ENCODE measurements around the gene MFN1.
"Not testable (repeated sequence)": the region's sequence is repeated elsewhere in the genome, so short reads cannot be mapped to it uniquely, and the experiment has no call there.

Gene MFN1

DNA sequence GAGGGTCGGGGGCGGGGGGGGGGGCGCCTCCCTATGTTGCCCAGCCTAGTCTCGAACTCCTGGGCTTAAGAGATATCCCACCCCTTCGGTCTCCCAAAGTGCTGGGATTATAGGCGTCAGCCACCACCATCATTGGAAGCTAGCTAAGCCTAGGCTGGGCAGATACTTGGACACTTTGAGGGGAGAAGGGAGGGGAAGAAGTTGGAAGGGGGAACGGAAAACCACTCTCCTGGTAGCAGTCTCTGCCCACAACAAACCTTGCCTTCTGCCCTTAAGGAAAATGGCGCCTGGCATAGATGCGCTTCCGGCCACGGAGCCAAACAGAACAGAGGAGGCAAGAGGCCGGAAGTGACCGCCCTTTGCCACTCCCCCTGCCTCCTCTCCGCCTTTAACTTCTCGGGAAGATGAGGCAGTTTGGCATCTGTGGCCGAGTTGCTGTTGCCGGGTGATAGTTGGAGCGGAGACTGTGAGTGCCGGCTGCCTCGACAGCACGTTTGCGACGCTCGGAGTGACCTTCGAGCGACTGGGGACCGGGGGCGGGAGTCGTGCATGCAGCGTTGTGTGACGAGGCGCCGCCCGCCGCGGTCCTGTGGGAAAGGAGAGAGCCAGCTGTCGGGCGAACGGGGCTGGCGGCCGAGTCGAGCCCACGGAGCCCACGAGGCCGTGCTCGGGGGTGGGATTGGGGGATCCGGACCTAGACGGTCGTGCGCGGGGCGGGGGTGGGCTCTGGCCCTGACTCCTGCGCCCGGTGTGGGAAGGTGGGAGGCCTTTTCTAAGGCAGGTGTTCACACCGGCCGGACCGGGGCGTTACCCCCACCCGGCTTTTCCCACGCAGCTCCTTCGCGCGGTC is at the start of gene MFN1:
MFN1 (plus strand) TSS at position 365 of the 850 bp plus-strand sequence. CDS start 1,143 bp downstream, outside the sequence.
- FAIRE-seq = peak; percentile 94

DNA sequence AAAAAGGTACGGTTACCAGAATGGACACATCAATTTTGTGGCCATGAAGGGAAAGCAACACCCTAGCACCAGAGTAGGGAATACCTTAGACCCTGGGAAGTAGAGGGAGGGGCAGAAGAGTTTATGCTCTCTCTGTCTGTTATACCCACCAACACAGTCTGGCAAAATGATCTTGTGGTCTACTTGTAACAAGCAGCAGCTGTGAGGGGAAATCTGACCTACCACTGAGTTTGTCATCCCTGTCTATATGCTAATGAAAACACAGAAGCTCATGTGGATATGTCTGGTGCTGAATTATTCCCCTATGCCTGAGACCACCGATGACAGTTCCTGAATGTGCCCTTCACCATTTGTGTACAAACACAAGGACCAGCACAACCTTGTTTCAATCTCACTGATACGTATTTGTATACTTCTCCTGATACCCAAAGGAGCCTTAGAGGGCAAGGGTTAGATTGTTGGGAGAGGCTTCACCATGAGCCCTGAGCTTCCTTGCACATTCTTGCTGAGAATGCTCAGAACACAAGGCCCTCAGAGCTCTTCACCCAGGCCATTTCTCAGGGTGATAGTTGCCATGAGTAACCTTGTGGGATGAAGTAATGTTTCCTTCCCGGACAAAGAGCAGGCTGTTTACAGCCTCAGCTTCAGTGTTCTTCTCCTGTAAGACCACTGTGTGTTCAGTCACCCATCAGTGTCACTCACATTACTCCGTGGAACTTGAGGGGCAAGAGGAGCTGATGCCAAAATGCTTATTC is 49.4 kb upstream of the MFN1 start:
- no peak for FAIRE-seq

DNA sequence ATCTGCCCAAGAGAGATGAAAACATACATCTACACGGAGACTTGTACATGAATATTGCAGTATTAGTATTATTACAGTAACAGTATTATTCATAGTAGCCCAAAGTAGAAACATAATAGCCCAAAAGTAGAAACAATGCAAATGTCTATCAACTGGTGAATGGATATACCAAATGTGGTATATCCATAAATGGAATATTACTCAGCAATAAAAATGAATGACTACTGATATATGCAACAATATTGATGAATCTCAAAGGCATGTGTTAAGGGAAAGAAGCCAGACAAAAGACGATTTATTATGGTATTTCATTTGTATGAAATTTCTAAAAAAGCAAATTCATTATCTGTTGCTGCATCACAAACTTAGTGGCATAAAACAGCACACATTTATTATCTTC is 48.2 kb upstream of the MFN1 start:
- no peak for FAIRE-seq

DNA sequence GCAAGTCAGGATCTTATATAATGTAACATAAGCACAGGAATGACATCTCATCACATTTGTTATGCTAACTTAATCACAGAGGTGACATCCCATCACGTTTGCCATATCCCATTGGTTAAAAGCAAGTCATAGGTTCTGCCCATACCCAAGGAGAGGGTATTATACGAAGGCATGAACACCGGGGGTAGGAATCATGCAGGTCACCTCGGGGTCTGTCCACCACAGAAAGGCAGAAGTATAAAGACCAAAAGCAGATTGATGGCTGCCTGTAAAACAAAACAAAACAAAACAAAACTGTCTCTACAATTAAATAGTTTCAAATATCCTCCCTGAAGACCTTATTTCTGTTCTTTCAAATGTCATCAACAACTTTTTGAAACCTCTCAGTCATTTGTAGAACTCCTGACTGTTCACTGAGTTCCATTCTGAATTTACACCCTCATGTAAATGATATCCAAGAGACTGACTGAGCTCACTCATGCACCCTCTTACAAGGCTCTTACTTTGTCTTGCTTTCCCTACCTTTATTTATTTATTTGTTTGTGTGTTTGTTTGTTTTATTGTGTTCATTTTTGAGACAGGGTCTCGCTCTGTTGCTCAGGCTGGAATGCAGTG is 47.4 kb upstream of the MFN1 start:
- FAIRE-seq = no peak

DNA sequence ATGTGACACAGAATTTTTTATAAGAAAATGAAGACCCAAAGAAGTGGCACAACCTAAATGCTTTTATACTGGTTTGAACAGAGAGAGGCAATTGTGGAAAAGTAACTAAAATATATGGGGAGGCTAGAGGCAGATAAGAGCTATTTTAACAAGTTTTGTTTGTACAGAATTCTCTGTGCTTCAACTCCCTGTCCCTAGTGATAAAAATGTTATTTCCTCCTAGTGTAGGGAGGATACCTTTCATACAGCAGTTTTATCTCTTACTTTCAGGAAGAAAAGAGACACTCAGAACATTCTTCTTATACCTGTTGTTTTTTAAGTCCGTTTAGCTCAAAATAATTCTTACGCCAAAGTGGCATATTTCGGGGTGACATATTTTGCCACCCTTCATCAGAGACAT is 45.9 kb upstream of the MFN1 start:
- no peak for FAIRE-seq

DNA sequence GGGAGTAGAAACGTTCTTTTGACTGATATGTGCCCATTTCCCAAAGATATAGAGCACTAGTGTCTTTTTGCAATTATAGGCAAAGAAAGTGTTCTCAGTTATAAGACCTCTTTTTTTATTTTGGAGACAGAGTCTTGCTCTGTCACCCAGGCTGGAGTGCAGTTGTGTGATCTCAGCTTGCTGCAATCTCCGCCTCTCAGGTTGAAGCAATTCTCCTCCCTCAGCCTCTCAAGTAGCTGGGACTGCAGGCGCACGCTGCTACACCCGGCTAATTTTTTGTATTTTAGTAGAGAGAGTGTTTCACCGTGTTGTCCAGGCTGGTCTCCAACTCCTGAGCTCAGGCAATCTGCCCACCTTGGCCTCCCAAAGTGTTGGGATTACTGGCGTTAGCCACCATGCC is 45.4 kb upstream of the MFN1 start:
- FAIRE-seq = no peak

DNA sequence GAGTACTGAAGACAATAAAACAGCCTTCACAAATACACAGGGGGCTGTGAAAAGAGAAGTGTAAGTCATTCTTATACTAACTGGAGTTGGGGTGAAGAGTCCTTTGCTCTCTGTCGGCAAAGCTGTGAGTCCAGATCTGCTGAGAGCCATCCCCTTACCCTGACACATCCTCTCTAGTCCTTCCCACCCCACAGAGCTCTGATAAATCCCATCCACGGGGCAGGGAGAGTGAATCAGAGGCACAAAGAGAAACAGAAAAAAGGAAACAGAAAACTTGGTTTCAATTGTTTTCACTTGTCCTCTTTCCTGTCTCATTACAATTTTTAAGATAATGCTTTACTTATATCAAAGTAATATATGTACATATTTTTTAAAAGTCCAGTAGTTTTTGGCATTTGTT is 42.9 kb upstream of the MFN1 start:
- no peak for FAIRE-seq

DNA sequence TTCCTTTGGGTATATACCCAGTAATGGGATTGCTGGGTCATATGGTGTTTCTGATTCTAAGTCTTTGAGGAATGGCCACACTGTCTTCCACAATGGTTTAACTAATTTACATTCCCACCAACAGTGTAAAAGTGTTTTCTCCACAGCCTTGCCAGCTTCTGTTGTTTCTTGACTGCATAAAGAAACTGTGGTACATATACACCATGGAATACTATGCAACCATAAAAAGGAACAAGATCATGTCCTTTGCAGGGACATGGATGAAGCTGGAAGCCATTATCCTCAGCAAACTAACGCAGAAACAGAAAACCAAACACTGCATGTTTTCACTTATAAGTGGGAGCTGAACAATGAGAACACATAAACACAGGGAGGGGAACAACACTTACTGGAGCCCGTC is 40.1 kb upstream of the MFN1 start:
- FAIRE-seq = not testable (repeated sequence)

DNA sequence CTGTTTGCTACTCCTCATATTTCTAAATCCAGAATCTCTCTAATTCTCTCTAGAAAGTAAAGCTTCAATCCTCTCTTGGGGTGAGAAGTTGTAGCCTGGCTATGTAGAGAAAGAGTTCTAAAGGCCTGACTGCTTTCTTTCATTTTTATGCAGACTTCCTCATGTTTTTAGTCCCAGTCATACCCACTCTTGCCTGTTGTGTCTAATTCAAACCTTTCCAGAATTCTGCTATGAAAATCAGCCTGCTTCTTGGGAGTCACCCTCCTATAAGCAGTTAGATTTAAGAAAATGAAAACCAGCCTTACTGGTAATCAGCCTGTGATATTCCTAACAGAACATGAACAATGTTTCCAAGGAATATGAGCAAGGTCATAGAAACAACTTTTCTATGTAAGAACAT is 39.5 kb upstream of the MFN1 start:
- FAIRE-seq = no peak

DNA sequence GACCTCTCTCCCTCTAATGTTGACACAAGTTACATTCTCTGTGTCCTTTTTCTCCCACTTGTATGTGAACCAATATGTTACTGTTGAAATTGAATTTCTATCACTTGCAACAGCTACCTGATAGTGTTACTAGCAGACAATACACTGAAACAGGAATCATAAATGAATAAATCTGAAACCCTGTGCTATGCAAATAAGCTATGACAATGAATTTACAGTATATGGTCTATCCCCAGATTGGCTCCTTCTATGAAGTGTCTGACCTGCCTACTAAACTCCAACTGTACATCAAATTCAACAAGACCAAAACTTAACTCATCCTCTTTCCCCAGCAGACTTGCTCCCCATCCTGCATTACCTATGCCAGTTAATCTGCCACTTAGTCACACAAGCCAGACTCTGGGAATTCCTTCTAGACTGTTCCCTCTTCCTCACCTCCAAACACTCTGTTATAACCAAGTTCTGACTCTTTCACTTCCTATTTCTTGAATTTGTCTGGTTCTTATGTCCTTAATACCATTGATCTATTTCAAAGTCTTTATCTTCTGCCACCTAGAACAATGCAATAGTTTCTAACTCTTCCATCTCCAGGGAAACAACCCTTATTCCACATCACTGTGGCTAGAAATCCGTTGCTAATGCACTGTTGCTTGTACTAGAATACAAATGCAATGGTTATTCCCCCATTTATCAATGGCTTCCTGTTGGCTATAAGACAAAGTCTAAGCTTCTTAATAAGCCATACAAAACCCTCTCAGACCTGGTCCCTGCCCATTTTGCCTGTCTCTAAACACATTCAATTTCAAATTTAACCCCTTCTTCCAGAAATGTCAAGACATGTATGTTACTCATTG is 38.1 kb upstream of the MFN1 start:
- FAIRE-seq = no peak

DNA sequence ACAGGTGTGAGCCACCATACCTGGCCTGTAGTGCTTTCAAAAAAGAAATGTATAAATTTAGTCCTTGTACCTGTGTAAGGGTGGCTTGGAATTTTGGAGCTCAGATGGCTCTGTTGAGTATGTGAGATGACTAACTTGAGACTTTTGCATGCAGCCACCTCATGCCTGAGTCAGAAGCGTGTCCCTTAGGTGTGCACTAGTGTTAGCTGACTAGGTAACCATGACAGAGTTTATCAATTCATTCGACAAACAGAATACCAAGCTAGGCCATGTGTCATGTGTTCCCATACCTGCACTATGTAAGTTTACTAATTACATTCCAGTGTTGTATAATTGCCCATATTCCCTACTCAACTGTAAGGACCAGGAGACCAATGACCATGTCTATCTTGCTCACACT is 28.6 kb upstream of the MFN1 start:
- no peak for FAIRE-seq

DNA sequence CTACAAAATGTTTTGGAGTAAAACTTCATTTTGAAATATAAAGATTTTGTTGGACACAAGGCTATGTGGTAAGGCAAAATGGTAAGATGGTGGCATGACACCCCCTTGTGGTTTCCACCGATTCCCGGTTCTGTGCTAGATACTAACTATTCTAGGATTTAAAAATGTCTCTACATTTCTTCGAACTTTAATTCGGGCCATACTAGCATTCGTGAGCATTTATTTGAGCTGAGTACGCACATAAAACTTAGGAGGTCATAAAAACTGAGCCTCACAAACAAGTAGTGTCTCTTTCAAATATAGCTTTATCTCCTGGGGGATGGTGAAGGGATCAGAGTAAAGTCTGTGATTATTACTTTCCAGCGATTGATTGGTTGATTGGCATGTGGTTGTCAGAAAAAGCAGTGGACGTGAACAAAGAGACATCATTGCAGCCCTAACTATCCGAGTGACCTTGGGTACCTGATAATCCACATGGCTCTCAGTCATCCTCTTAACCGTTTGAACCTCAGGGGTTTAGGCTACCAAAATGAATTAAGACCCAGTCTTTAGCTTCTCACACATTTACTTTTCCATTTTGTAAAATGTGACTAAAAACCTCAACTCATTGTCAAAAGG is 25.7 kb upstream of the MFN1 start:
- FAIRE-seq = no peak

DNA sequence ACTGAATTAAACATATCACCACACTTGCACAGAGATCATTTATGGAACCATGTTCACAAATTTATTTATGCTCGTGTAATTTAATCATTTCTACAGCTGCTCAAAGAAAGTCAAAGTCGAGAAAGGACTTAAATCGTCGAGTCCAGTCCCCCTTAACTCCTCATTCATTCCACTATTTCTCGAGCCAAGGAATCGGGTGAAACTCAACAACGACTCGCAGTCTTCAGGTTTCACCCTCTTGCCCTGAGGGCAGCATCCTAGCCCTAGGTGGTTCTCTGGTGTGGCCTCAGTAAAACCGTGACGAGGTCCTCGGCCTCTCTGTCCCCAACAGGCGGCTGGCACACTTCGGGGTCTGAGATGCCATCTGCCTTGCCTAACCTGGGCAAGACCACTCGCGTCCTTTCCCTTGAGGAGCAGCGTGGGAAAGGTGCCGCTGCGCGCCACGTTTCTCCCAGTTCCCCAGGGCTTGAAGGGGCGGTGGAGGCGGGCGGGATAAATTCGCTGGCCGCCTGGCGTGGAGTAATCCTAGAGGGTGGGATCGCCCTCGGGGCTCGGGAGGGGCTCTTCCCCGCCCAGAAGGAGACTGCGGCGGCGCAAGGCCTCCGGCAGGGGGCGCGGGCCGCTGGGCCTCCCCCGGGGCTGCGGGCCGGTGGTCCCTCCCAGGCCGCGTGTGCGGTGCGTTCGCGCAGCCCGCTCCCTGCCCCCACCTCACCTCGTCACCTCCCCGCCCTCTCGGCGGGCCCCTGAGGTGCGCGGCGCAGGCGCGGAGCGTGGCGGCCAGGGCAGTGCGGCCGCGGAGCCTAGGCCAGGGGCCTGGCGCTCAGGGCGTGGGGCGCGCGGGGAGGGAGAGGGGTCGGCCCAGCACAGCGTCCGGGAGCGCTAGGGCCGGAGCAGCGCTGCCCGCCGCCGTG is 25.0 kb upstream of the MFN1 start, which contains the start of gene ZNF639:
ZNF639 (plus strand) TSS at position 746 of the 911 bp plus-strand sequence. CDS start 5,263 bp downstream, outside the sequence.
- FAIRE-seq = no peak

DNA sequence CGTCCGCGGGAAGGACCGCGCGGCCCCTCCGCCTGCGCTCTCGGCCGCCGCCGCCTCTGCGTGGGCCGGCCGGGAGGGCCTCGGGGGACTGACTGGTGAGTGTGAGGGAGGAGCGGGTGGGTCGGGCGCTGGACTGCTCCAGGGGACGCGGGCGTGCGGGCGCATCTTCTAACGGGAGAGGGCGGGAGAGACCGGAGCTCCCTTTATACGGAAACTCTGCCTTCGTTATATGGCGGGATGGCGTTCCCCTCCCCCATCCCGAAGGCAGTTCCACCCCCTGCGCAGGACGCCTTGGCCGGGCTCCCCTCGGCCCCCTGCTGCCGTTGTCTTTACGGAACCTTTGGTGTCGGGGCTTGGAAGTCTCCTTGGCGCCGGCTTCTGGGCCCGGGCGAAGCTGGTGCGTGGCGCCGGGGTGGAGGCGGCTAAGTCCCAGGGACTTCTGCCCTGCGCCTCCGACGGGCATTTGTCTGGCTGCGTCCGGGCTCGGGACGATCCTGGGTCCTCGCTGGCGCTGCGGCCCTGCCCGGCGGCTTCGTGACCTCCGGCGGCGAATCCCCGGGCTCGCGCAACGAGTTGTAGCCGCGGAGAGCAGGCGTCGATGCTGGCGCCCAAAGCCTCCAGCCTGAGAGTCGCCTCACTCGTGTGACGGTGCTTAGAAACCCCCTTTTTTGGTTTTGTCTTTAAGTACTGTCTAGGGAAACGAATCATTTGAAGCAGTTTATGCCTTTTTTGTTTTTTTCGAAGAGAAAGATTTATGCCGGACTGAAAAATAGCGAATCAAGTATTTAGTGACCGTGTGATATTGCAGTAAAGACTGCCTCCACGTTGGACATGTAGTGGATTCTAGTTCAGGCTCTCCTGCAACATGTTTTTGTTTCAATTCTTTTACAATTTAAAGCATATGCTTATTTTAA is 24.1 kb upstream of the MFN1 start:
- no peak for FAIRE-seq

DNA sequence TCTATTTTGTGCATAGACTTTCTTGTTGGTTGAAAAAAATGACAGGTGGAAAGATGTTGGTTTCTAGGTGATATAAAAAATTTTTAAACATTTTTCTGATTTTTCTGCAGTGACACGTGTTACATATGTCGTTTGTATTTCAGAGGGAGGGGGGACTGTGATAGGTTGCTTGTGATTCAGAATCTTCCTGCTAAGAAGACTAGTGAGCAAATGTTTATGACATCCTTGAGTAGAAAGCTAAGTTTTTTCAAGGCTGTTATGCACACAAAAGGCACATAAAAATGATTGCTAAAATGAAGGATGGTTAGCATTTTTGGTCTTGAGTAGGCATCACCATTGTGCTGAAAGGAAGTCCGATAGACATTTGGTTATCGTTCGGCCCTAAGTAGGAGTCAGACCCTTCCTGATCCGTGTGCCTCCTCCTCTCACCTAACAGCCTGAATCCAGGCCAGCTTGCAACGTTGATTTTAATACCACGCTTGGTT is 23.2 kb upstream of the MFN1 start:
- FAIRE-seq = no peak

DNA sequence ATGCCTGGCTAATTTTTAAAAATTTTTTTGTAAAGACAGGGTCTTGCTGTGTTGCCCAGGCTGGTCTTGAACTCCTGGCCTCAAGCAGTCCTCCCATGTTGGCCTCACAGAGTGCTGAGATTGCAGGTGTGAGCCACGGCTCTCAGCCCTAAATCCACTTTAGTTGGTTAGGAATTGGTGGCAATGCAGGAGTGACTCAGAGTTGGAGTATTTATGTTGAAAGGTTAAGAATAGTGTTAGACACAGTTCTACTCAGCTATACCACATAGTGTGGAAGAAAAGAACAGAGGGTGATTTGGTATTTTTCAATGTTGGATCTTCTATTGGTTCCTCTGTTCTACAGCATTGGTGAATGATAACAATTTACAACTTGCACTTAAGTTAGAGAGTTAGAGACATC is 17.1 kb upstream of the MFN1 start:
- no peak for FAIRE-seq

DNA sequence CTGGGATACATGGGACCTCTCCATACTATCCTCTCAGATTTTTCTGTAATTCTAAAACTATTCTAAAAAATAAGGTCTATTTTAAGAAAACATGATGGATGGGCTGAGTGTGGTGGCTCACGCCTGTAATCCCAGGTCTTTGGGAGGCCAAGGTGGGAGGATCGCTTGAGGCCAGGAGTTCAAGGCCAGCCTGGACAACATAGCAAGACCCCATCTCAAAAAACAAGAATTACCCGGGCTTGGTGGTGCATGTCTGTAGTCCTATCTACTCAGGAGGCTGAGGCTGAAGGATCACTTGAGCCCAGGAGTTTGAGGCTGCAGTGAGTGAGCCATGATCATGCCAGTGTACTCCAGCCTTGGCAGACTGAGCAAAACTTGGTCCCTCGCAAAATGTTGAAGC is 15.3 kb upstream of the MFN1 start:
- FAIRE-seq = no peak

DNA sequence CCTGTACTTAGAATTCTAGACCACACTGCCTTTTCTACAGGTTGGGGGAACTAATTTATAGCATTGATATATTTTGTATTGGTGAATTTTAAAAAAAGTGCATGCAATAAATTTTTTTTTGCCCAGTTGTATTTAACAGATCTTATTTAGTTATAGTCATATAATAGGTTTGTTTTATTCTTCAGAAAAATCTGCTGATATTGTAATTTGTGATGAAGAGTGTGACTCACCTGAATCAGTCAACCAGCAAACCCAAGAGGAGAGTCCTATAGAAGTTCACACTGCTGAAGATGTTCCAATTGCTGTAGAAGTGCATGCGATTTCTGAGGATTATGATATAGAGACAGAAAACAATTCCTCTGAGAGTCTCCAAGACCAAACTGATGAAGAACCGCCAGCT is 14.4 kb upstream of the MFN1 start:
- FAIRE-seq = no peak

DNA sequence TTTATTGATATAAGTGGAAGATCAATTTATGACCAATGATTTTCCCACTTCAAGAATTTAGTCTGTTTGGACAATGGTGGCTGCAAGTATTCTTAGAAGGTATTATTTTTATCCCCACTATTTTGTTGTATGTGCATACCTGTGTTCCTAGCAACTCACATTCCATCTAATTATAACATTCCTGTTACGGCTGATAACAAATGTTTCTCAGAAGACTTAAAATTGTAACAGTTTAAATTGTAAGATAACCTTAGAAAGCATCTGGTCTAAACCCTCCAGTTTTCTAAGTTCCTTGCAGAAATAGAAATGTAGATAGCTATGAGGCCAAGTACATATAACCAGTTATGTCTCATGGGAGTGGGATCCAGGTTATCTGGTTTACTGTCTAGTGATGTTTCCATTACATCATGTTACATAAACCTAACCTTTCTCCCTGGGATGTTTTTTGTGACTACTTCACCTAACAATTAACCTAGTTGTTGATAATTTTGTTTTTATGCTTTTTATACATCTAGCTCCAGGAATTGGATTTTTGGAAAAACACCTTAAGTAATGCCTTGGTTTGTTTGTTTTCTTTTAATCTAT is 11.1 kb upstream of the MFN1 start:
- no peak for FAIRE-seq

Data from islet of Langerhans (tissue), 1 donor.